Limb (tissue), 2 donors: Measurements from ENCODE around the gene CCDC81.

Experiments
- DNase-seq, 2 donors: peaks; one replicate each; pipeline ENCODE4 v3.0.0-alpha.2; 2016; ENCODE audit errors: extremely low spot score in 2 of 2

CCDC81 gene

GRCh38 chr11:86463955-86464354 is 89.3 kb downstream of the CCDC81 start:
- DNase-seq, result no peak

- no peak for DNase-seq
Measured at GRCh38 chr11:86464509-86465221, 90.0 kb downstream of the CCDC81 start.

- DNase-seq, result no peak
Measured at GRCh38 chr11:86468169-86468568, 93.5 kb downstream of the CCDC81 start.

- DNase-seq, result no peak
Measured at GRCh38 chr11:86469491-86470388, 95.1 kb downstream of the CCDC81 start.
